GM18511 (cell line): Measurements from ENCODE around the gene NKX2-8.

Source experiments
- ATAC-seq: cut with Tn5 transposase; IDR thresholded peaks from one replicate; pipeline ENCODE4 v1.9.1; 2021; ENCODE audit warnings: mild to moderate bottlenecking, moderate library complexity; ENCODE audit not compliant: unreplicated experiment

The NKX2-8 gene

GRCh38 chr14:36582011-36582873 lies at the start of gene NKX2-8:
NKX2-8 (minus strand) TSS chr14:36582614; CDS start chr14:36582389, 225 bp downstream.
- no peak for ATAC-seq

- ATAC-seq: no peak
Measured at GRCh38 chr14:36627981-36628380, 45.6 kb upstream of the NKX2-8 start.

- ATAC-seq: peak; percentile 72
Measured at GRCh38 chr14:36626151-36626550, 43.7 kb upstream of the NKX2-8 start.

- ATAC-seq: no peak
Measured at GRCh38 chr14:36625436-36625835, 43.0 kb upstream of the NKX2-8 start.

- ATAC-seq: no peak
Measured at GRCh38 chr14:36625014-36625413, 42.6 kb upstream of the NKX2-8 start.

GRCh38 chr14:36619853-36620252 lies 37.4 kb upstream of the NKX2-8 start:
- no peak for ATAC-seq

- no peak for ATAC-seq
Measured at GRCh38 chr14:36619131-36619530, 36.7 kb upstream of the NKX2-8 start.

- ATAC-seq: no peak
Measured at GRCh38 chr14:36618641-36619040, 36.2 kb upstream of the NKX2-8 start.

- no peak for ATAC-seq
Measured at GRCh38 chr14:36617824-36618223, 35.4 kb upstream of the NKX2-8 start.

- ATAC-seq: no peak
Measured at GRCh38 chr14:36605506-36605857, 23.1 kb upstream of the NKX2-8 start.

- peak; percentile 95 for ATAC-seq
Measured at GRCh38 chr14:36604757-36605505, 22.5 kb upstream of the NKX2-8 start.

GRCh38 chr14:36600431-36600830 lies 18.0 kb upstream of the NKX2-8 start:
- ATAC-seq: no peak

- ATAC-seq: no peak
Measured at GRCh38 chr14:36591482-36591881, 9.1 kb upstream of the NKX2-8 start.

GRCh38 chr14:36588788-36589187 lies 6.4 kb upstream of the NKX2-8 start:
- no peak for ATAC-seq

GRCh38 chr14:36588119-36588518 lies 5.7 kb upstream of the NKX2-8 start:
- ATAC-seq: no peak

GRCh38 chr14:36585100-36585499 lies 2.7 kb upstream of the NKX2-8 start:
- no peak for ATAC-seq

GRCh38 chr14:36583893-36584811 lies 1.7 kb upstream of the NKX2-8 start:
- ATAC-seq: no peak

GRCh38 chr14:36583242-36583892 lies 953 bp upstream of the NKX2-8 start:
- no peak for ATAC-seq

GRCh38 chr14:36582874-36583241 lies 444 bp upstream of the NKX2-8 start:
- no peak for ATAC-seq
